Muscle layer of colon (tissue), 2 donors: ENCODE data around the gene HTR3E.
"Not testable (repeated sequence)": the region's sequence is repeated elsewhere in the genome, so short reads cannot be mapped to it uniquely, and the experiment has no call there.

Experiments used
- H3K27ac ChIP-seq: one replicate; pipeline ENCODE4 v1.7.0; 2013; ENCODE audit warnings: low read depth, mild to moderate bottlenecking, low read length, moderate library complexity
- H3K27me3 ChIP-seq, 2 donors: one replicate each; pipeline ENCODE4 v1.7.0; 2013; ENCODE audit warnings: low read length in 2 of 2, mild to moderate bottlenecking in 2 of 2; ENCODE audit not compliant: insufficient read depth in 2 of 2, control insufficient read depth in 1 of 2
- H3K36me3 ChIP-seq: one replicate; pipeline ENCODE4 v1.7.0; 2013; ENCODE audit warnings: mild to moderate bottlenecking, low read length; ENCODE audit not compliant: insufficient read depth
- H3K4me1 ChIP-seq: one replicate; pipeline ENCODE4 v1.7.0; 2013; ENCODE audit warnings: mild to moderate bottlenecking, low read length; ENCODE audit not compliant: insufficient read depth
- H3K4me3 ChIP-seq, 2 donors: one replicate each; pipeline ENCODE4 v1.7.0; 2013; ENCODE audit warnings: low read length in 2 of 2, low read depth in 1 of 2, mild to moderate bottlenecking in 1 of 2, moderate library complexity in 1 of 2
- H3K9ac ChIP-seq: one replicate; pipeline ENCODE4 v1.7.0; 2013; ENCODE audit warnings: low read length
- H3K9me3 ChIP-seq: one replicate; pipeline ENCODE4 v1.7.0; 2013; ENCODE audit warnings: mild to moderate bottlenecking, low read length
- donor health status: abdominal sarcoma.
- donor health status: Adenocarcinoma of cecum.

Gene HTR3E

GRCh38 chr3:184143327-184143726, 46.5 kb downstream of the HTR3E start:
- H3K27ac ChIP-seq = no peak overlapping the region
- H3K27me3 ChIP-seq = no peaks in the 10 kb centered on the region
- no peaks in the 10 kb centered on the region for H3K9me3 ChIP-seq
- peaks cover 56% of the 10 kb centered on the region for H3K36me3 ChIP-seq
- H3K4me3 ChIP-seq = no peak overlapping the region
- H3K4me1 ChIP-seq = no peaks in the 10 kb centered on the region
- H3K9ac ChIP-seq = no peak overlapping the region

GRCh38 chr3:184144505-184144904, 47.6 kb downstream of the HTR3E start:
- Histone ChIP-seq H3K4me1 (no peaks in the 10 kb centered on the region), H3K4me3 (no peak overlapping the region), H3K27me3 (no peaks in the 10 kb centered on the region), H3K9ac (no peak overlapping the region), H3K36me3 (peaks cover 56% of the 10 kb centered on the region), H3K9me3 (no peaks in the 10 kb centered on the region), H3K27ac (no peak overlapping the region)

- no peak overlapping the region for H3K4me3 ChIP-seq
- no peaks in the 10 kb centered on the region for H3K4me1 ChIP-seq
- H3K9me3 ChIP-seq = no peaks in the 10 kb centered on the region
- H3K9ac ChIP-seq = no peak overlapping the region
- no peak overlapping the region for H3K27ac ChIP-seq
- H3K36me3 ChIP-seq = peaks cover 55% of the 10 kb centered on the region
- H3K27me3 ChIP-seq = no peaks in the 10 kb centered on the region
These were observed 48.3 kb downstream of the HTR3E start for GRCh38 chr3:184145111-184145524.

GRCh38 chr3:184145751-184146270, 48.9 kb downstream of the HTR3E start:
- Histone ChIP-seq H3K27ac (no peak overlapping the region), H3K4me3 (no peak overlapping the region), H3K9ac (no peak overlapping the region), H3K9me3 (no peaks in the 10 kb centered on the region), H3K27me3 (no peaks in the 10 kb centered on the region), H3K36me3 (peaks cover 48% of the 10 kb centered on the region), H3K4me1 (no peaks in the 10 kb centered on the region)

- H3K27ac ChIP-seq = no peak overlapping the region
- H3K9ac ChIP-seq = no peak overlapping the region
- no peaks in the 10 kb centered on the region for H3K4me1 ChIP-seq
- no peaks in the 10 kb centered on the region for H3K9me3 ChIP-seq
- H3K36me3 ChIP-seq = peaks cover 26% of the 10 kb centered on the region
- no peaks in the 10 kb centered on the region for H3K27me3 ChIP-seq
- H3K4me3 ChIP-seq = no peak overlapping the region
These were observed 51.2 kb downstream of the HTR3E start for GRCh38 chr3:184148076-184148475.

- peaks cover 15% of the 10 kb centered on the region for H3K36me3 ChIP-seq
- H3K9me3 ChIP-seq = no peaks in the 10 kb centered on the region
- H3K27me3 ChIP-seq = no peaks in the 10 kb centered on the region
- H3K4me3 ChIP-seq = no peak overlapping the region
- H3K9ac ChIP-seq = no peak overlapping the region
- peaks cover 6% of the 10 kb centered on the region for H3K4me1 ChIP-seq
- H3K27ac ChIP-seq = no peak overlapping the region
These were observed 52.3 kb downstream of the HTR3E start for GRCh38 chr3:184149123-184149522.

DNA sequence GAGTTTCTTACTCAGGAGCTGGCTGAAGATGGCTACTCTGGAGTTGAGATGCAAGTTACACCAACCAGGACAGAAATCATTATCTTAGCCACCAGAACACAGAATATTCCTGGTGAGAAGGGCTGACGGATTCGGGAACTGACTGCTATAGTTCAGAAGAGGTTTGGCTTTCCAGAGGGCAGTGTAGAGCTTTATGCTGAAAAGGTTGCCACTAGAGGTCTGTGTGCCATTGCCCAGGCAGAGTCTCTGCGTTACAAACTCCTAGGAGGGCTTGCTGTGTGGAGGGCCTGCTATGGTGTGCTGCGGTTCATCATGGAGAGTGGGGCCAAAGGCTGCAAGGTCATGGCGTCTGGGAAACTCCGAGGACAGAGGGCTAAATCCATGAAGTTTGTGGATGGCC, 52.9 kb downstream of the HTR3E start:
- H3K9me3 ChIP-seq, H3K4me1 ChIP-seq, H3K4me3 ChIP-seq, H3K27me3 ChIP-seq, H3K9ac ChIP-seq, H3K36me3 ChIP-seq, H3K27ac ChIP-seq: not testable (repeated sequence)

- Histone ChIP-seq H3K27me3 (no peaks in the 10 kb centered on the region), H3K4me1 (peaks cover 37% of the 10 kb centered on the region), H3K27ac (peak within 1 kb of the TSS; percentile 91), H3K9ac (peak within 1 kb of the TSS; percentile 83), H3K4me3 (peak within 1 kb of the TSS; percentile 98 to 99), H3K9me3 (no peaks in the 10 kb centered on the region), H3K36me3 (no peaks in the 10 kb centered on the region)
These were observed 58.2 kb downstream of the HTR3E start, which contains the start of gene DVL3 for GRCh38 chr3:184154885-184155643. Gene DVL3, plus strand, starts transcription at chr3:184155377. Its CDS starts 259 bp downstream, at chr3:184155636.

DNA sequence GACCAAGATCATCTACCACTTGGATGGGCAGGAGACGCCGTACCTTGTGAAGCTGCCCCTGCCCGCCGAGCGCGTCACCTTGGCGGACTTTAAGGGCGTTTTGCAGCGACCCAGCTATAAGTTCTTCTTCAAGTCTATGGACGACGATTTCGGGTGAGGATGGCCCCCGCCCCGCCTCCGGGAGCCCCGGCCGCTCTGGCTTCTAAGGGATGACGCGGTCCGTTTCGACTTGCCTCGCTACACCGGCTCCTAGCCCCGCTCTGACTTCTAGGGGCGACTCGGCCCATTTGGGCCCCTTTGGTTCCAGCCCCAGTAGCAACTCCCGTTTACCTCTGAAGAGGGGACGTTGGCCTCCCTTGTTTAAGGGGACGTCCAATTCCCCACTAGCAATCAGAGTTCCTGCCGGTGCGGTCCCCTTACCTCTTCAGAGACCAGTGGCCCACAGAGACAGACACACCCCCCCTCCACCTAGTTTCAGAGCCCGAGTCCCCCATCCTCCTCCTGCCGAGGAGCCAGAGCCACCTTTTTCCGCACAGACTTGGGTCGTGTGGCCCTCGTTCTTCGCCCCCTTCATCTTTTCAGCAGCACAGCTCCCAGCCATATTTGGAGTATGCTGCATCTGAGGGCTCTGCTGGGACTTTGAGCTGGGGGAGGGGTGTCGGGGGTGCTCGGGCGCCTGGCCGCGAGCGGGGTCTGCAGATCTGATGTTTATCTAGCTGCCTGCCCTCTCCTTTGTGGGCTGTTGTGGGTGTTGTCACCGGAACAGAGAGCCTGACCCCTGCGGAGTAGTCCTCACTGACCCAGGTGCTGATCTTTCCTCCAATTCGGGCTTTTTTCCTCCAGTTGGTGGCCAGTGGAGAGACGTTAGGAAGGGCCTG, 59.0 kb downstream of the HTR3E start:
- peak overlapping the region; percentile 85 for H3K27ac ChIP-seq
- no peaks in the 10 kb centered on the region for H3K36me3 ChIP-seq
- no peaks in the 10 kb centered on the region for H3K27me3 ChIP-seq
- peaks cover 45% of the 10 kb centered on the region for H3K4me1 ChIP-seq
- H3K9me3 ChIP-seq = no peaks in the 10 kb centered on the region
- peak overlapping the region; percentile 83 for H3K9ac ChIP-seq
- peak overlapping the region; percentile 98 to 99 for H3K4me3 ChIP-seq

GRCh38 chr3:184156522-184156955, 59.7 kb downstream of the HTR3E start:
- Histone ChIP-seq H3K9ac (peak overlapping the region; percentile 83), H3K27ac (peak overlapping the region; percentile 85), H3K36me3 (no peaks in the 10 kb centered on the region), H3K27me3 (no peaks in the 10 kb centered on the region), H3K4me3 (peak overlapping the region; percentile 98 to 99), H3K4me1 (peaks cover 52% of the 10 kb centered on the region), H3K9me3 (no peaks in the 10 kb centered on the region)
